HUES6 (cell line): ENCODE results near the gene STAMBPL1.

Experiments
- H3K27ac ChIP-seq: 2 replicates; pipeline ENCODE4 v1.7.0; 2013; ENCODE audit warnings: low read depth, mild to moderate bottlenecking, low read length, inconsistent platforms
- H3K27me3 ChIP-seq: 2 replicates; pipeline ENCODE4 v1.6.1; 2013; ENCODE audit warnings: low read length; ENCODE audit not compliant: control insufficient read depth, insufficient read depth
- H3K36me3 ChIP-seq: 2 replicates; pipeline ENCODE4 v1.6.1; 2013; ENCODE audit warnings: low read length; ENCODE audit not compliant: control insufficient read depth, insufficient read depth
- H3K4me1 ChIP-seq: 2 replicates; pipeline ENCODE4 v1.6.1; 2013; ENCODE audit warnings: low read length; ENCODE audit not compliant: control insufficient read depth, insufficient read depth
- H3K4me3 ChIP-seq: 2 replicates; pipeline ENCODE4 v1.5.1; 2013; ENCODE audit warnings: low read depth, low read length
- H3K9ac ChIP-seq: one replicate; pipeline ENCODE4 v1.6.1; 2013; ENCODE audit warnings: mild to moderate bottlenecking, low read length
- H3K9me3 ChIP-seq: 2 replicates; pipeline ENCODE4 v1.6.1; 2013; ENCODE audit warnings: low read depth, low read length; ENCODE audit not compliant: control insufficient read depth, insufficient read depth

The STAMBPL1 gene

GRCh38 chr10:88964869-88965415, 84.9 kb downstream of the STAMBPL1 start:
- no peaks in the 10 kb centered on the region for H3K9me3 ChIP-seq
- no peaks in the 10 kb centered on the region for H3K36me3 ChIP-seq
- H3K4me3 ChIP-seq: no peak overlapping the region
- no peak overlapping the region for H3K9ac ChIP-seq
- H3K27ac ChIP-seq: no peak overlapping the region
- H3K27me3 ChIP-seq: no peaks in the 10 kb centered on the region
- H3K4me1 ChIP-seq: no peaks in the 10 kb centered on the region; the same call in 1 of the 2 replicates

- Histone ChIP-seq H3K4me3 (no peak overlapping the region), H3K36me3 (no peaks in the 10 kb centered on the region), H3K27ac (no peak overlapping the region), H3K9ac (no peak overlapping the region), H3K4me1 (no peaks in the 10 kb centered on the region; the same call in 1 of the 2 replicates), H3K27me3 (no peaks in the 10 kb centered on the region), H3K9me3 (no peaks in the 10 kb centered on the region)
Measured at GRCh38 chr10:88966797-88967196, 86.8 kb downstream of the STAMBPL1 start.

- no peak overlapping the region for H3K27ac ChIP-seq
- H3K9ac ChIP-seq: no peak overlapping the region
- H3K27me3 ChIP-seq: no peaks in the 10 kb centered on the region
- no peaks in the 10 kb centered on the region for H3K36me3 ChIP-seq
- no peak overlapping the region for H3K4me3 ChIP-seq
- no peaks in the 10 kb centered on the region for H3K9me3 ChIP-seq
- H3K4me1 ChIP-seq: no peaks in the 10 kb centered on the region; the same call in 1 of the 2 replicates
Measured at GRCh38 chr10:88968391-88968790, 88.3 kb downstream of the STAMBPL1 start.

- no peak overlapping the region for H3K4me3 ChIP-seq
- no peak overlapping the region for H3K9ac ChIP-seq
- no peaks in the 10 kb centered on the region for H3K36me3 ChIP-seq
- H3K27ac ChIP-seq: no peak overlapping the region
- no peaks in the 10 kb centered on the region; the same call in 1 of the 2 replicates for H3K4me1 ChIP-seq
- no peaks in the 10 kb centered on the region for H3K9me3 ChIP-seq
- H3K27me3 ChIP-seq: no peaks in the 10 kb centered on the region
Measured at GRCh38 chr10:88971221-88972061, 91.4 kb downstream of the STAMBPL1 start.
